SU-DHL-6 (cell line): ENCODE results near the gene MED8.

Experiments
- H2AFZ ChIP-seq: fragments of 200-600 bp; sonication (generic); 2 replicates; pipeline ENCODE4 v1.6.1; 2014; ENCODE audit warnings: low read depth, mild to moderate bottlenecking, moderate library complexity, mixed read lengths, antibody characterized with exemption, low read length; ENCODE audit not compliant: severe bottlenecking
- H3F3A ChIP-seq: fragments of 200-600 bp; shearing (Covaris generic); 2 replicates; pipeline ENCODE4 v1.6.0; 2016; ENCODE audit warnings: antibody characterized with exemption, mild to moderate bottlenecking; ENCODE audit not compliant: insufficient read depth
- H3K27ac ChIP-seq: fragments of 200-600 bp; sonication (generic); 2 replicates; pipeline ENCODE4 v1.5.1; 2016; ENCODE audit warnings: low read depth, mild to moderate bottlenecking, low read length, moderate library complexity, mixed read lengths
- H3K27me3 ChIP-seq: fragments of 200-600 bp; sonication (generic), shearing (Covaris generic); 2 replicates; pipeline ENCODE4 v1.6.0; 2014; ENCODE audit warnings: mild to moderate bottlenecking, low read length
- H3K36me3 ChIP-seq: fragments of 200-600 bp; sonication (generic); 2 replicates; pipeline ENCODE4 v1.6.1; 2014; ENCODE audit warnings: mild to moderate bottlenecking, low read length, mixed read lengths
- H3K4me2 ChIP-seq: fragments of 300-600, 200-600 bp; shearing (Covaris generic), sonication (generic); 2 replicates; pipeline ENCODE4 v1.6.0; 2014; ENCODE audit warnings: low read length, low read depth, mild to moderate bottlenecking; ENCODE audit not compliant: poor library complexity, severe bottlenecking
- H3K4me3 ChIP-seq: fragments of 200-600 bp; sonication (generic); 2 replicates; pipeline ENCODE4 v1.5.1; 2014; ENCODE audit warnings: antibody characterized with exemption, low read length, mild to moderate bottlenecking, mixed read lengths; ENCODE audit not compliant: insufficient read depth, poor library complexity, severe bottlenecking
- H3K79me2 ChIP-seq: fragments of 200-600 bp; sonication (generic); 2 replicates; pipeline ENCODE4 v1.6.1; 2014; ENCODE audit warnings: mild to moderate bottlenecking, low read length, moderate library complexity; ENCODE audit not compliant: insufficient read depth
- H3K9ac ChIP-seq: fragments of 200-600 bp; sonication (generic); 2 replicates; pipeline ENCODE4 v1.7.0; 2014; ENCODE audit warnings: mild to moderate bottlenecking, low read length
- H3K9me2 ChIP-seq: fragments of 200-600 bp; sonication (generic); replicated peaks from 2 replicates; pipeline ENCODE4 v1.6.1; 2014; ENCODE audit warnings: low read length; ENCODE audit not compliant: insufficient read depth
- H3K9me3 ChIP-seq: fragments of 200-600 bp; sonication (generic); 2 replicates; pipeline ENCODE4 v1.6.1; 2014; ENCODE audit warnings: low read length, mixed read lengths; ENCODE audit not compliant: insufficient read depth
- H4K20me1 ChIP-seq: fragments of 200-600 bp; sonication (generic); 2 replicates; pipeline ENCODE4 v1.6.1; 2014; ENCODE audit warnings: low read depth, mild to moderate bottlenecking, antibody characterized with exemption, low read length, moderate library complexity, mixed read lengths
- CTCF ChIP-seq: fragments of 200-600 bp; sonication (generic); IDR thresholded peaks from one replicate; pipeline ENCODE4 v1.5.1; 2017; ENCODE audit warnings: antibody characterized with exemption, mild to moderate bottlenecking, low read length, moderate library complexity; ENCODE audit not compliant: insufficient read depth, poor library complexity, severe bottlenecking
- EZH2phosphoT487 ChIP-seq: fragments of 200-600 bp; sonication (generic), shearing (Covaris generic); conservative IDR thresholded peaks from 2 replicates; pipeline ENCODE4 v1.6.1; 2018; ENCODE audit warnings: mild to moderate bottlenecking, antibody characterized with exemption, low read length, moderate library complexity, mixed read lengths

The MED8 gene

GRCh38 chr1:43358746-43359693 lies 30.6 kb downstream of the MED8 start, which contains the start of gene CDC20:
CDC20 (plus strand) TSS chr1:43358981; CDS start chr1:43359216, 235 bp downstream.
- Histone ChIP-seq H3K9me2 (no peaks in the 10 kb centered on the region), H3K4me3 (peak within 1 kb of the TSS; percentile 95), H3K27me3 (no peaks in the 10 kb centered on the region), H3K4me2 (peak within 1 kb of the TSS; percentile 95), H3K27ac (peak within 1 kb of the TSS; percentile 68), H3K9me3 (no peaks in the 10 kb centered on the region), H4K20me1 (no peaks in the 10 kb centered on the region), H3K79me2 (peaks cover 19% of the 10 kb centered on the region), H3K9ac (peak within 1 kb of the TSS; percentile 95), H2AFZ (peak within 1 kb of the TSS; percentile 92), H3K36me3 (peaks cover 8% of the 10 kb centered on the region; the same call in 1 of the 2 replicates), H3F3A (peaks cover 27% of the 10 kb centered on the region)
- no peak for TF ChIP-seq EZH2phosphoT487
- TF ChIP-seq CTCF = no peak

- H3K9me2 ChIP-seq = no peaks in the 10 kb centered on the region
- TF ChIP-seq CTCF (no peak), EZH2phosphoT487 (no peak)
- H4K20me1 ChIP-seq = no peaks in the 10 kb centered on the region
- peak overlapping the region; percentile 95 for H3K9ac ChIP-seq
- H3K27me3 ChIP-seq = no peaks in the 10 kb centered on the region
- H3F3A ChIP-seq = peaks cover 22% of the 10 kb centered on the region
- peak overlapping the region; percentile 92 for H2AFZ ChIP-seq
- peaks cover 8% of the 10 kb centered on the region; the same call in 1 of the 2 replicates for H3K36me3 ChIP-seq
- peak overlapping the region; percentile 63 for H3K27ac ChIP-seq
- peak overlapping the region; percentile 95 for H3K4me3 ChIP-seq
- peaks cover 19% of the 10 kb centered on the region for H3K79me2 ChIP-seq
- H3K4me2 ChIP-seq = peak overlapping the region; percentile 95
- H3K9me3 ChIP-seq = no peaks in the 10 kb centered on the region
Measured at GRCh38 chr1:43358121-43358745, 31.4 kb downstream of the MED8 start.

- peaks cover 8% of the 10 kb centered on the region; the same call in 1 of the 2 replicates for H3K36me3 ChIP-seq
- no peak overlapping the region for H2AFZ ChIP-seq
- H3K9me3 ChIP-seq = no peaks in the 10 kb centered on the region
- no peaks in the 10 kb centered on the region for H3K27me3 ChIP-seq
- H3K4me2 ChIP-seq = no peak overlapping the region
- no peak overlapping the region for H3K27ac ChIP-seq
- H3K9me2 ChIP-seq = no peaks in the 10 kb centered on the region
- TF ChIP-seq EZH2phosphoT487 (no peak), CTCF (no peak)
- peaks cover 19% of the 10 kb centered on the region for H3K79me2 ChIP-seq
- no peaks in the 10 kb centered on the region for H4K20me1 ChIP-seq
- H3K4me3 ChIP-seq = no peak overlapping the region
- peaks cover 13% of the 10 kb centered on the region; the same call in 1 of the 2 replicates for H3F3A ChIP-seq
- no peak overlapping the region for H3K9ac ChIP-seq
Measured at GRCh38 chr1:43357251-43357650, 32.3 kb downstream of the MED8 start.
